ENCODE measurements around the gene CHSY1. TPM values are rescaled to one million over a fixed set of nuclear protein-coding genes. Genes with fewer than 3 reads are reported as not detected.

The CHSY1 gene
- total and polyA plus RNA-seq, 12 donors: 14.8 to 82.5 (median 34.2) TPM

DNA sequence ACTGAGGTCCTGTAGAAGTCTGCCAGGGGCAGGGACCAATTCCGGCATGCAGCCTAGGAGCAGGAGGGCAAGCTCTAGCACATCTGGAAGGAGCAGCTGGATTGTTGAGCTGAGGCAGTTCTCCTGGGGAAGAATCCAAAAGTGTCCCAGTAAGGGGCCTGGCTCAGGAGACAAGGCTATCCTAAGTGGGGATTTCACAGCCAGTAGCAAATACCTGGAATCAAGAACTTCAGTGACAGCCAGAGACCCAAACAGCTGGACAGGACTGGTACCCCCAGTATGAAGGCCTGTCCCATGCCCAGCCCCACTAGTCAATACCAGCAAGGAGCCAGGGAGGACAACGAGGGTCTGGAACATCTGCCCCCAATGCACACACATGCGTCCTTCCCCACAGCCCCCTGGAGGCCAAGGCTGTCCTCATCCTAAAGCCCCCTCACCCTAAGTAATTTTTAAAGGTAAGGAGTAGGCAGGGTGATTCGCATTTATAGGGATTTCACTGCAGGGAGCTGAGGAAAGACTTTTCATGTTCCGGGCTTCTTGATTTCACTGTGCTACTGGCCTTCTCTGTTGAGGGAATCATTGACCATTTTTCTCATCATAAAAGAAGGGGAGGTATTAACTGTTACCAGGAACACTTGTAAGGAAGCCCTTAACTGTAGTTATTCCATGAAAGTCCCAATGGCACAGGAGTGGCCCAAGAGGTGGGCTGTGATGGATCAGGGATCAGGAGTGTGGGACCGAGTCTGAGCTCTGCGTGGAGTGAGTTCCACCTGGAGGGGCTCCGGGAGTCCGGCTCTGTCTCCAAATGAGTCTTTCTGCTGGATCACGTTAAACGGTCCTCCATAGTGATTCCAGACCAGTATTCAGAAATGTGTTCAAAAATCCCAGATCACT is 2.6 kb upstream of the CHSY1 start:
- Histone ChIP-seq H3K36me3 (replicated peaks in 1 of 2) (no peaks in the 10 kb centered on the region), H3K4me3 (no peak overlapping the region)
- WGBS, 4 donors: 92 to 98% (median 94%) methylated on average over 10 to 11 of the region's 11 CpGs

DNA sequence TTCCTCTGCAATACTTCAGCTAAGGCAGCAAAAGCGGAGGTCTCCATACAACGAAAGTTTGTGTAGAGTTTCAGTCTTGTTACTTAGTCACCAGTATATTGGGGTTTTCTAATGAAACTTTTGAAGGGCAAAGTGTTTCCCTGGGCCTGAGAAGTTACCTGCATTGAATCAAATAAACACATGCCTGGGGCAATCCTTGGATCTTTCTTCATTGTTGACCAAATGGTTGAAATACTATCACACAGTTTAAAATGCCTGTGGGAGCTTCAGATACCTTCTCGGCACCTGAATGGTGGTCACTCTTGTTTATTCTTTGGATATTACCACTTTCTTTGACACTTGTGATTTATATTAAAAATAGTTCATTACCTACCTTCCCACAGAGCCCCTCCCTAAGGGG is 988 bp upstream of the CHSY1 start:
- Histone ChIP-seq H3K9me3 (replicated peaks in 1 of 3) (no peaks in the 10 kb centered on the region), H3K4me1 (replicated peaks in 1 of 2) (peaks cover 4 to 42% of the 10 kb centered on the region in 2 donors), H3K36me3 (replicated peaks in 1 of 2) (no peaks in the 10 kb centered on the region), H3K27ac (peak overlapping the region; percentile 67 to 99 (median 85)), H3K4me3 (peak overlapping the region in 2 of 4 donors; percentile 42 to 96), H3K27me3 (no peaks in the 10 kb centered on the region)
- 55 to 63% (median 62%) methylated on average over 3 of the region's 3 CpGs for WGBS, 4 donors
- DNase-seq: peak in 1 of 7 donors; percentile 2
- TF ChIP-seq POLR2A (IDR thresholded peaks at IDR 0.05): no peak
- TF ChIP-seq, protein P1, sequence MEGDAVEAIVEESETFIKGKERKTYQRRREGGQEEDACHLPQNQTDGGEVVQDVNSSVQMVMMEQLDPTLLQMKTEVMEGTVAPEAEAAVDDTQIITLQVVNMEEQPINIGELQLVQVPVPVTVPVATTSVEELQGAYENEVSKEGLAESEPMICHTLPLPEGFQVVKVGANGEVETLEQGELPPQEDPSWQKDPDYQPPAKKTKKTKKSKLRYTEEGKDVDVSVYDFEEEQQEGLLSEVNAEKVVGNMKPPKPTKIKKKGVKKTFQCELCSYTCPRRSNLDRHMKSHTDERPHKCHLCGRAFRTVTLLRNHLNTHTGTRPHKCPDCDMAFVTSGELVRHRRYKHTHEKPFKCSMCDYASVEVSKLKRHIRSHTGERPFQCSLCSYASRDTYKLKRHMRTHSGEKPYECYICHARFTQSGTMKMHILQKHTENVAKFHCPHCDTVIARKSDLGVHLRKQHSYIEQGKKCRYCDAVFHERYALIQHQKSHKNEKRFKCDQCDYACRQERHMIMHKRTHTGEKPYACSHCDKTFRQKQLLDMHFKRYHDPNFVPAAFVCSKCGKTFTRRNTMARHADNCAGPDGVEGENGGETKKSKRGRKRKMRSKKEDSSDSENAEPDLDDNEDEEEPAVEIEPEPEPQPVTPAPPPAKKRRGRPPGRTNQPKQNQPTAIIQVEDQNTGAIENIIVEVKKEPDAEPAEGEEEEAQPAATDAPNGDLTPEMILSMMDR (IDR thresholded peaks at IDR 0.05): no peak
- intact Hi-C loops (cut with DNase I): loop anchor here (10.0 kb wide), 2 partner anchors 68 to 128 kb away; no protein-coding TSS in a partner anchor

More for the DNA sequence above, 2.6 kb upstream of the CHSY1 start:
- TF ChIP-seq, protein P1 (IDR thresholded peaks at IDR 0.05): no peak
- TF ChIP-seq POLR2A (IDR thresholded peaks at IDR 0.05): no peak
- Histone ChIP-seq H3K9me3 (replicated peaks in 1 of 3) (no peaks in the 10 kb centered on the region), H3K27me3 (no peaks in the 10 kb centered on the region), H3K27ac (no peak overlapping the region), H3K4me1 (replicated peaks in 1 of 2) (peaks cover 4 to 32% of the 10 kb centered on the region in 2 donors)
- peak in 1 of 7 donors; percentile 17 for DNase-seq
- intact Hi-C loops (cut with DNase I): loop anchor here (5.0 to 10.0 kb wide), 3 partner anchors 70 to 167 kb away; no protein-coding TSS in a partner anchor

DNA sequence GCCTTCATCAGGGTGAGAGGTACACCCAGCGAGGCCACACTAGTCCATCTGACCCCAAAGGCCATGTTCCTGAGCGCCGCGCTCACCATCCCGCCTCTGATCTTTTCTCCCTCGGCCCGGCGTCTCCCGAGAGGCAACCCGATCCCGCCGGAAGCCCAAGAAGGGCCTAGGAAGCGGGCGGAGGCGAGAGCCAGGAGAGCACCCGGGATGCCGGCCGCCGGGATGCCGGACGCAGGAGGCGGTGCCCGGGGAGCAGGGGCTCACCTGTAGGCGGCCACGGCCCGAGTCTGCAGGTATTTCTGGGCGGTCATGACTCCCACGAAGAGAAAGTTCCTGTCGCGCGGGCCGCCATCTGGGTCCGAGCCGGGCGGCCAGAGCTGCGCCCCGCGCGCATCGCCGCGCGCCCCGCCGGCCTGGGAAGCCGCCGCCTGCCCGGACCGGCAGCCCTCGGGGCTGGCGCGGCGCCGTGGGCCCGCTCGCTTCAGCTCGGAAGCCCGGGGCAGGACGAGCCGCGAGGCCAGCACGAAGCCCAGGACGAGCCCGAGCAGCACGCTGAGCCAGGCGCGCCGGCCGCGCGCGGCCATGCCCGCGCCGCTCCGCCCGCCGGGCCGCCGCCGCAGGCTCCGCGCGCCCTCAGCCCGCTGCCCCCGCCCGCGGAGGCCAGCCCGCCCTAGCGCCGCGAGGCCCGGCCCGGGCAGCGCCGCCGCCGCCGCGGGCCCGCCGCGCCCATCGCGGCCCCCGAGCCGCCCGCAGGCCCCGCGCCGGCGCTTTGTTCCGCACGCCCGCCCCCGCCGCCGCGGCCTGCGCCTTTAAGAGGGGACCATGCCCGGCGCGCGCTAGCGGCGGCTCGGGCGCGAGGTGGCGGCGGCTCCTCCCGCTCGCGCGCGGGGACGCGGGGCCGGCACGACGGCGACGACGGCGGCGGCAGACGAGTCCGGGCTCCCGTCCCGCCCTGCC is 697 bp downstream of the CHSY1 start:
- DNase-seq: peak in 6 of 7 donors; percentile 39 to 63 (median 58)
- H3K27ac ChIP-seq: peak overlapping the region; percentile 67 to 99 (median 85)
- peaks cover 4 to 55% of the 10 kb centered on the region in 2 donors for H3K4me1 ChIP-seq (replicated peaks in 1 of 2)
- 0% methylated on average over 5 to 150 of the region's 150 CpGs for WGBS, 4 donors
- no peaks in the 10 kb centered on the region for H3K36me3 ChIP-seq (replicated peaks in 1 of 2)
- intact Hi-C loops (cut with DNase I): loop anchor here (10.0 kb wide), 2 partner anchors 66 to 126 kb away; no protein-coding TSS in a partner anchor
- H3K4me3 ChIP-seq: peak overlapping the region in 3 of 4 donors; percentile 76 to 96 (median 76)
- no peaks in the 10 kb centered on the region for H3K9me3 ChIP-seq (replicated peaks in 1 of 3)
- H3K27me3 ChIP-seq: no peaks in the 10 kb centered on the region
- TF ChIP-seq, protein P1 (IDR thresholded peaks at IDR 0.05): peak in 1 of 6 experiments; percentile 9
- no peak for TF ChIP-seq POLR2A (IDR thresholded peaks at IDR 0.05)
